Upper lobe of left lung (tissue), 6 donors: ENCODE results near the gene CTR9. TPM values are rescaled to one million over a fixed set of nuclear protein-coding genes. Genes with fewer than 3 reads are reported as not detected.

Experiments
- ATAC-seq, 2 donors: fragments of 200-7000 bp; cut with Tn5 transposase; one replicate each; pipeline ENCODE4 v1.9.1; 2022; ENCODE audit warnings: mild to moderate bottlenecking in 2 of 2, moderate library complexity in 2 of 2; ENCODE audit not compliant: low FRiP score in 2 of 2
- DNase-seq, 2 donors: peaks; one replicate each; pipeline ENCODE4 v3.0.0-alpha.2; 2019 to 2020
- H3K27ac ChIP-seq, 4 donors: fragments of 200-600 bp; sonication (generic); one replicate each; pipeline ENCODE4 v1.5.1; 2016 to 2019
- H3K27me3 ChIP-seq, 4 donors: fragments of 200-600 bp; sonication (generic); one replicate each; pipeline ENCODE4 v1.5.1; 2017 to 2019
- H3K36me3 ChIP-seq, 4 donors: fragments of 200-600 bp; sonication (generic); one replicate each; pipeline ENCODE4 v1.5.1; 2016 to 2019
- H3K4me1 ChIP-seq, 4 donors: fragments of 200-600 bp; sonication (generic); one replicate each; pipeline ENCODE4 v1.5.1; 2018 to 2019
- H3K4me3 ChIP-seq, 4 donors: fragments of 200-600 bp; sonication (generic); one replicate each; pipeline ENCODE4 v1.5.1; 2017 to 2019; ENCODE audit warnings: mild to moderate bottlenecking in 2 of 4, moderate library complexity in 1 of 4
- H3K9me3 ChIP-seq, 4 donors: fragments of 200-600 bp; sonication (generic); one replicate each; pipeline ENCODE4 v1.5.1; 2018 to 2019
- EP300 ChIP-seq, 4 donors: sonication (generic); formaldehyde crosslinking; IDR thresholded peaks; one replicate each; pipeline ENCODE4 v1.5.1; 2017; ENCODE audit warnings: antibody characterized with exemption in 4 of 4, control low read depth in 2 of 4
- POLR2A ChIP-seq, 4 donors: fragments of 450-650 bp; IDR thresholded peaks; one replicate each; pipeline ENCODE4 v1.5.1; 2016 to 2017; ENCODE audit warnings: antibody characterized with exemption in 4 of 4, mild to moderate bottlenecking in 2 of 4
- POLR2AphosphoS5 ChIP-seq, 2 donors: sonication (generic); formaldehyde crosslinking; IDR thresholded peaks; one replicate each; pipeline ENCODE4 v1.5.1; 2017; ENCODE audit warnings: antibody characterized with exemption in 2 of 2
- WGBS, 2 donors: methylation state at CpG; one replicate each; pipeline ENCODE4 v1.1.5; 2017 to 2018; 5-methylcytosine and 5-hydroxymethylcytosine counted together
- total RNA-seq, 6 donors: library from RNA; depleted of rRNA in 4 of 6; stranded (reverse); fragments of >200 nt in 4 of 6; gene quantifications; one replicate each; pipeline versions ENCODE4 v1.1.0 to v1.2.1, GENCODE V29; 2016 to 2021
- TF ChIP-seq, protein P1 (sequence below), 6 experiments: fragments of 450-650 bp in 4 of 6; fragments of 200-600 bp in 2 of 6; sonication (generic) in 2 of 6; IDR thresholded peaks; one replicate each; pipeline ENCODE4 v1.5.1; 2016 to 2019; ENCODE audit warnings: antibody characterized with exemption in 6 of 6
- donor health status: DM: no; HTN: no; CAD: no; lungs with moderate emphysema.
- donor health status: DM: no; HTN: yes; CAD: no; lungs with severe emphysema.

Gene CTR9
- total RNA-seq, 6 donors from 2014 or later, result 9.9 to 35.4 (median 26.9) TPM

DNA sequence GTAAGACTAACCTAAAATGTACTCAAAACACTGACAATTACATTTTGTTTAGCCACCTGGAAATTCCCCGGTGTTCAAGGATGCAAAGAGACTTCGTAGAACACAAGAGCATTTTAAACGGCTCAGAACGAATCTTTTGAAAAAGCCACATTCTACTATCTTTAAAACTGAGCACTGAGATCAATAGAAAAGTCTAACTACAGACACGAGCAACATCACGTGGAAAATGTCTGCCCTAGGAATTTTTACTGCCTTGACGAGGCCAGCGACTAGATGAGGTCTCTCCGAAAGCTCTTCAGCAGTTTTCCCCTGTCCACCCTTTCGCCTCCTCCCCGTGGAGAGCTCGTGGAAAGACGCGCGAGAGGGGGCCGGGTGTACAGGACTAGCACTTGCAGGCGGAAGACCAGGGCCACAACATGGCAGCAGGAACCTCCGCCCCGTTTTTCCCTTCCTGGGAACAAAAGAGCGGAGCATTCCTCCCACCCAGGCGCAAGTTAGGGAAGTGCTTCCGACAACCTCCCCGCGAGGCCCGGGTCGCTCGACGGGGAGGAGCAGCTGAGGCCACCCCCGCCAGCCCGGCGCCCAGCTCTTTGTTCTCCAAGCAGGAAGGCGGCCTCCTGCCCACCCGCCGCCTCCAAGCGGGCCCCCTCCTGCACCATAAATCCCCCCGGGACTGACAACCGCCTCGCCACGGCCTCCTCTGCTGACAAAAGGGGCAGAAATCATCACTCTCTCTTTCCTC, 56.6 kb downstream of the CTR9 start:
- ATAC-seq, result peak in 1 of 2 donors; percentile 54
- Histone ChIP-seq H3K4me3 (peak overlapping the region; percentile 73 to 95 (median 92)), H3K9me3 (no peaks in the 10 kb centered on the region), H3K27me3 (no peaks in the 10 kb centered on the region), H3K27ac (peak overlapping the region; percentile 99 to 100 (median 99)), H3K36me3 (peaks cover 38 to 45% (median 40%) of the 10 kb centered on the region in 4 donors), H3K4me1 (peaks cover 35 to 49% (median 39%) of the 10 kb centered on the region in 4 donors)
- TF ChIP-seq, protein P1, sequence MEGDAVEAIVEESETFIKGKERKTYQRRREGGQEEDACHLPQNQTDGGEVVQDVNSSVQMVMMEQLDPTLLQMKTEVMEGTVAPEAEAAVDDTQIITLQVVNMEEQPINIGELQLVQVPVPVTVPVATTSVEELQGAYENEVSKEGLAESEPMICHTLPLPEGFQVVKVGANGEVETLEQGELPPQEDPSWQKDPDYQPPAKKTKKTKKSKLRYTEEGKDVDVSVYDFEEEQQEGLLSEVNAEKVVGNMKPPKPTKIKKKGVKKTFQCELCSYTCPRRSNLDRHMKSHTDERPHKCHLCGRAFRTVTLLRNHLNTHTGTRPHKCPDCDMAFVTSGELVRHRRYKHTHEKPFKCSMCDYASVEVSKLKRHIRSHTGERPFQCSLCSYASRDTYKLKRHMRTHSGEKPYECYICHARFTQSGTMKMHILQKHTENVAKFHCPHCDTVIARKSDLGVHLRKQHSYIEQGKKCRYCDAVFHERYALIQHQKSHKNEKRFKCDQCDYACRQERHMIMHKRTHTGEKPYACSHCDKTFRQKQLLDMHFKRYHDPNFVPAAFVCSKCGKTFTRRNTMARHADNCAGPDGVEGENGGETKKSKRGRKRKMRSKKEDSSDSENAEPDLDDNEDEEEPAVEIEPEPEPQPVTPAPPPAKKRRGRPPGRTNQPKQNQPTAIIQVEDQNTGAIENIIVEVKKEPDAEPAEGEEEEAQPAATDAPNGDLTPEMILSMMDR (IDR thresholded peaks at IDR 0.05), result no peak
- TF ChIP-seq EP300 (IDR thresholded peaks at IDR 0.05), result no peak
- TF ChIP-seq POLR2A (IDR thresholded peaks at IDR 0.05), result peak in 2 of 4 donors; percentile 11 to 51
- TF ChIP-seq POLR2AphosphoS5 (IDR thresholded peaks at IDR 0.05), result peak in 1 of 2 donors; percentile 14
- peak; percentile 69 to 90 for DNase-seq
- 0% methylated on average over 11 to 31 of the region's 39 CpGs for WGBS, 2 donors

DNA sequence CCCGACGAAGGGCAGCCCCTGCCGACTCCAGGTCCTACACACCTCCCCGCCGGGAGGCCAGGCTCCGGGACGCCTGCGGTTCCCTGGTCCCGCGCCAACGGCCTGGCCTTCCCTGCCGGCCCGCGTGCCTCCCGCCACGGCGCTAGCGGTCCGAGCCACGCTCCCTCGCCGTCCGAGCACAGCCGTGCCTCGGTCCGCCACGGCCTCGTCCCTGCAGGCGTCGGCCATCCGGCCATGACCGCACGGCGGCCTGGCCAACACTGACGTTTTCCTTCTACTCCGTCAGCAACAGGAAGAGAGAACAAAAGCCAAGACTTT, 57.1 kb downstream of the CTR9 start:
- TF ChIP-seq POLR2A (IDR thresholded peaks at IDR 0.05) (no peak), POLR2AphosphoS5 (IDR thresholded peaks at IDR 0.05) (peak; percentile 51 to 56), EP300 (IDR thresholded peaks at IDR 0.05) (no peak)
- TF ChIP-seq, protein P1 (IDR thresholded peaks at IDR 0.05), result peak in 3 of 6 experiments; percentile 5 to 28 (median 23)
- DNase-seq, result peak in 1 of 2 donors; percentile 27
- Histone ChIP-seq H3K36me3 (peaks cover 34 to 39% (median 34%) of the 10 kb centered on the region in 4 donors), H3K4me1 (peaks cover 35 to 47% (median 39%) of the 10 kb centered on the region in 4 donors), H3K4me3 (peak overlapping the region; percentile 73 to 95 (median 92)), H3K27ac (peak overlapping the region; percentile 99 to 100 (median 99)), H3K27me3 (no peaks in the 10 kb centered on the region), H3K9me3 (no peaks in the 10 kb centered on the region)
- ATAC-seq, result peak in 1 of 2 donors; percentile 44
- 1 to 2% methylated on average over 20 to 32 of the region's 36 CpGs for WGBS, 2 donors

DNA sequence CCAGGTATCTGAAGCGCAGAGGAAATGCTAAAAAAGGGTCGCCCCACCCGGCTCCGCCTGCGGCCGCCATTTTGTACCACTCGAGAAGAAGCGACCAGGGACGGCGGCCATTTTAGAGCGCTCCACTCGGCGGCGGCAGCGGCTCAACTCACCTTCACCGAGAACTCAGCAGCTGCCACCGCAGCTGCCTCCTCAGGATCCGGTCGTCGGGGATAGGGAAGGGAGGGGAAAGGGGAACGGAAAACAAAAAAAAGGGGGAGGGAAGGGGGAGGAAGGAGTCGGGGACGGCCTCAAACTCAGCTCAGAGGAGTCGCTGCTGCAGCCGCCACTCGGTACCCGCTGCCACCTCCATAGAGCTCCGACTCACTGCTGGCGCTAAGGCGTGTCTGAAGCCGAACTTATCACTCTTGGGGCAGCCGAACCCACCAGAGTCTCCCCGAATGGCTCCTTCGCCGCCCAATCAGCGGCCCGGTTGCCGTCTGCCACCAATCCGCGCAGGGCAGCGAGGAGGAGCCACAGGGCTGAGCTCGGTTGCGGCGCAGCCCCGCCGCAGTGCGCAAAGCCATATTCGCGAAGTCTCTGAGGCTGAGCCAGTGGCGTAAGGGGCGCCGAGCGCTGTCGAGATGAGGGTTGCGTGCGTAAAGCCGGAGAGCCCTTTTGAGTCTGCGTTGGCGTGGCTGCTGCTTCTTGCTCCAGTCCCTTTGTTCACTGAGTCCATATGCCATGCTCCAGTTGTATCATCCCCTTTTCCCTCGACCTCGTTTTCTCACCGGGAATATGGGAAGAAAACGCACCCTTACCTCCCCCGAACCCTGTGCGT, 57.7 kb downstream of the CTR9 start, which contains the start of gene EIF4G2:
TSS of gene EIF4G2 (minus strand) at position 374 of the 820 bp plus-strand sequence.
- Histone ChIP-seq H3K4me3 (peak within 1 kb of the TSS; percentile 73 to 95 (median 92)), H3K36me3 (peaks cover 28 to 34% (median 29%) of the 10 kb centered on the region in 4 donors), H3K27ac (peak within 1 kb of the TSS; percentile 99 to 100 (median 99)), H3K9me3 (no peaks in the 10 kb centered on the region), H3K27me3 (no peaks in the 10 kb centered on the region), H3K4me1 (peaks cover 35 to 45% (median 39%) of the 10 kb centered on the region in 4 donors)
- DNase-seq (peak; percentile 98 to 99), ATAC-seq (peak; percentile 98 to 99)
- 1% methylated on average over 33 to 51 of the region's 65 CpGs for WGBS, 2 donors
- TF ChIP-seq POLR2A (IDR thresholded peaks at IDR 0.05), result peak; percentile 96 to 100 (median 98)
- TF ChIP-seq EP300 (IDR thresholded peaks at IDR 0.05), result peak in 1 of 4 donors; percentile 83
- peak; percentile 99 to 100 for TF ChIP-seq POLR2AphosphoS5 (IDR thresholded peaks at IDR 0.05)
- TF ChIP-seq, protein P1 (IDR thresholded peaks at IDR 0.05), result peak in 2 of 6 experiments; percentile 2 to 6

DNA sequence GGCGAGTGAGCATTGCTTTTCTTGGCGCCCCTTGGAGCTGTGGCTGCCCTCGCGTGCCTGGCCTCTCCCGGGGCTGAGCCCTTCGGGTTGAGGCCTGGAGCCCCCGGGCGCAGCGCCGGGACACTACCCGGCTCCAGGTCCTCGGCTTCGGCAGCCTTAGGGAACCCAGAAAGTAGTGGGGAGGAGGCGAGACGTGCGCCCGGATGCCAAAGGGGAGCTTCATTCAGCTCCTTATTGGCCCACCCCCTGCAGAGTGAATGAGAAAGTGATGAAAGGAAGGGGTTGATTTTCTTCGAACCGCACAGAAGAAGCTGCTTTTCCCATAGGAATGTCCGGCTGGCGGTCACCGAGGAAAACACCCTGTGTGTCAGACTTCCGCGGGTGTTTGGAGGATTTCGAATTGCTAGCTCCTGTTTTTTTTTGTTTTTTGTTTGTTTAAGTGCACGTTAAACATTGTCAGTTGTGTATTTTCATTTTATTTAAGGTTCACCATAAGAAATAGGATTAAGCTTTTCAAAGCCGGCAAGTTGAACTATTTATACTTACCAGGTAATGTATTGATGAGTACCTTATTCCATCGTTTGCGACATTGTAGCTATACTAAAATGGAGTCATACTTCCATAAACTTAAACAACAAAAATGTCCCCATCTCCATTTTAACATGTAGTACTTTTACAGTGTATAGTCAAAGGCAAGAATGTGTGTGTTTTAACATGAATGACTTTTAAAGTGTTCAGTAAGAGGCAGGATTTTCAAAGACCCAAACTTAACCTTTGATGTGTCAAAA, 58.5 kb downstream of the CTR9 start:
- TF ChIP-seq, protein P1 (IDR thresholded peaks at IDR 0.05), result peak in 1 of 6 experiments; percentile 8
- TF ChIP-seq POLR2A (IDR thresholded peaks at IDR 0.05) (no peak), EP300 (IDR thresholded peaks at IDR 0.05) (no peak)
- ATAC-seq (peak; percentile 42 to 64), DNase-seq (peak; percentile 32 to 88)
- H3K4me1 ChIP-seq, result peaks cover 29 to 37% (median 33%) of the 10 kb centered on the region in 4 donors
- H3K36me3 ChIP-seq, result peaks cover 20 to 26% (median 21%) of the 10 kb centered on the region in 4 donors
- H3K27ac ChIP-seq, result peak overlapping the region; percentile 99 to 100 (median 99)
- peak overlapping the region; percentile 58 to 95 (median 82) for H3K4me3 ChIP-seq
- H3K27me3 ChIP-seq, result no peaks in the 10 kb centered on the region
- no peaks in the 10 kb centered on the region for H3K9me3 ChIP-seq
- WGBS, 2 donors, result 2 to 3% methylated on average over 17 to 29 of the region's 29 CpGs
